HCT116 (cell line): ENCODE results near the gene FH. TPM values are rescaled to one million over a fixed set of nuclear protein-coding genes. Genes with fewer than 3 reads are reported as not detected.

ENCODE experiments used
- ATAC-seq: fragments of 200-7000 bp; cut with Tn5 transposase; 2 replicates; pipeline ENCODE4 v1.9.1; 2020; ENCODE audit warnings: mild to moderate bottlenecking, moderate library complexity
- BruUV-seq: library from RNA; stranded (reverse); fragments of 400-500 nt; replicated peaks from 2 replicates; lab custom pipeline; 2021; lab: Mats Ljungman, UMichigan
- CTCF ChIA-PET: fragments of 300-600 bp; sonication (Branson Sonifier 250); formaldehyde crosslinking; loops from one replicate; lab custom pipeline; 2021; ENCODE audit warnings: antibody characterized with exemption; lab: Charles Lee
- POLR2A ChIA-PET: fragments of 300-600, 350-600 bp; sonication (Branson Sonifier 250); formaldehyde crosslinking; loops from one replicate; lab custom pipeline; 2021; ENCODE audit warnings: antibody characterized with exemption; lab: Charles Lee
- RAD21 ChIA-PET, 2 experiments: fragments of 300-600 bp; sonication (Branson Sonifier 250); formaldehyde crosslinking; loops; one replicate each; lab custom pipeline; 2023; ENCODE audit warnings: low total read pairs in 2 of 2; ENCODE audit not compliant: uncharacterized antibody in 2 of 2, unreplicated experiment in 2 of 2, low non-redundant PET in 1 of 2; lab: Charles Lee
- DNase-seq: peaks from one replicate; pipeline ENCODE4 v3.0.0-alpha.2; 2010; ENCODE audit warnings: low read depth, low spot score
- H2AFZ ChIP-seq: fragments of 200-600 bp; shearing (Covaris generic), sonication (generic); 2 replicates; pipeline ENCODE4 v1.6.1; 2017; ENCODE audit warnings: low read depth, mixed run types, mixed read lengths, antibody characterized with exemption, low read length; ENCODE audit not compliant: poor library complexity, severe bottlenecking
- H3K27ac ChIP-seq: 2 replicates; pipeline ENCODE4 v1.5.1; 2012; ENCODE audit warnings: low read depth, low read length
- H3K27me3 ChIP-seq: fragments of 200-600 bp; sonication (generic); 2 replicates; pipeline ENCODE4 v1.6.1; 2016; ENCODE audit warnings: mixed run types, low read length, mixed read lengths; ENCODE audit not compliant: insufficient read depth
- H3K36me3 ChIP-seq, 2 experiments: fragments of 200-500 bp in 1 of 2; fragments of 200-600 bp in 1 of 2; sonication (Bioruptor generic) in 1 of 2; sonication (generic) in 1 of 2; 2 replicates each; pipeline versions ENCODE4 v1.5.1 to v1.6.1; 2014 to 2016; ENCODE audit warnings: low read length in 2 of 2, inconsistent platforms in 1 of 2, mixed read lengths in 1 of 2, mixed run types in 1 of 2; ENCODE audit not compliant: insufficient read depth in 2 of 2, control insufficient read depth in 1 of 2
- H3K4me1 ChIP-seq, 2 experiments: fragments of 200-600 bp in 1 of 2; sonication (generic) in 1 of 2; 2 replicates each; pipeline versions ENCODE4 v1.5.1 to v1.6.1; 2012 to 2017; ENCODE audit warnings: low read length in 2 of 2, inconsistent platforms in 1 of 2, mild to moderate bottlenecking in 1 of 2, mixed read lengths in 1 of 2, mixed run types in 1 of 2, moderate library complexity in 1 of 2; ENCODE audit not compliant: insufficient read depth in 2 of 2, control insufficient read depth in 1 of 2
- H3K4me2 ChIP-seq: fragments of 200-600 bp; sonication (generic); 2 replicates; pipeline ENCODE4 v1.6.1; 2017; ENCODE audit warnings: mixed run types, low read length, mixed read lengths
- H3K4me3 ChIP-seq, 2 experiments: fragments of 200-600 bp in 1 of 2; sonication (generic) in 1 of 2; replicated peaks in 1 of 2; 2 replicates each; pipeline ENCODE4 v1.5.1; 2011 to 2016; ENCODE audit warnings: low read length in 2 of 2, control low read depth in 1 of 2, low read depth in 1 of 2, mild to moderate bottlenecking in 1 of 2, mixed read lengths in 1 of 2, mixed run types in 1 of 2
- H3K79me2 ChIP-seq: fragments of 200-600 bp; sonication (generic); 2 replicates; pipeline ENCODE4 v1.6.1; 2017; ENCODE audit warnings: mild to moderate bottlenecking, mixed run types, low read length, moderate library complexity, mixed read lengths; ENCODE audit not compliant: insufficient read depth
- H3K9ac ChIP-seq: fragments of 200-600 bp; sonication (generic); 2 replicates; pipeline ENCODE4 v1.6.1; 2016; ENCODE audit warnings: low read length, mixed read lengths
- H3K9me2 ChIP-seq: fragments of 200-600 bp; sonication (generic), shearing (Covaris generic); 2 replicates; pipeline ENCODE4 v1.6.1; 2017; ENCODE audit warnings: mixed run types, mild to moderate bottlenecking, moderate library complexity; ENCODE audit not compliant: insufficient read depth
- H3K9me3 ChIP-seq, 2 experiments: fragments of 200-500 bp in 1 of 2; fragments of 200-600 bp in 1 of 2; sonication (Bioruptor generic) in 1 of 2; sonication (generic) in 1 of 2; 2 replicates each; pipeline ENCODE4 v1.6.1; 2014 to 2017; ENCODE audit warnings: low read length in 2 of 2, mixed read lengths in 2 of 2, inconsistent platforms in 1 of 2, low read depth in 1 of 2, mild to moderate bottlenecking in 1 of 2, mixed run types in 1 of 2, moderate library complexity in 1 of 2; ENCODE audit not compliant: control insufficient read depth in 1 of 2, insufficient read depth in 1 of 2
- H4K20me1 ChIP-seq: fragments of 200-600 bp; sonication (generic), shearing (Covaris generic); 2 replicates; pipeline ENCODE4 v1.6.1; 2017; ENCODE audit warnings: mixed run types, mild to moderate bottlenecking, moderate library complexity; ENCODE audit not compliant: insufficient read depth
- CTCF ChIP-seq, 3 experiments: fragments of 200-600 bp in 1 of 3; sonication (generic) in 1 of 3; IDR thresholded peaks in 2 of 3; conservative IDR thresholded peaks in 1 of 3; 2 replicates each; pipeline ENCODE4 v1.5.1; 2012 to 2017; ENCODE audit warnings: low read depth in 2 of 3, low read length in 2 of 3, antibody characterized with exemption in 1 of 3, borderline replicate concordance in 1 of 3, control low read depth in 1 of 3, mild to moderate bottlenecking in 1 of 3, mixed read lengths in 1 of 3, mixed run types in 1 of 3, moderate library complexity in 1 of 3; ENCODE audit not compliant: insufficient read depth in 1 of 3
- ELF1 ChIP-seq: IDR thresholded peaks from 2 replicates; pipeline ENCODE4 v1.6.1; 2012; ENCODE audit warnings: low read depth, borderline replicate concordance
- RAD21 ChIP-seq: IDR thresholded peaks from 2 replicates; pipeline ENCODE4 v1.6.1; 2012; ENCODE audit warnings: low read depth, mild to moderate bottlenecking
- REST ChIP-seq: IDR thresholded peaks from 2 replicates; pipeline ENCODE4 v1.6.1; 2012; ENCODE audit warnings: low read depth
- intact Hi-C: fragments of 100-400 bp; cut with micrococcal nuclease; formaldehyde crosslinking; loops from 2 replicates; pipeline ENCODE4 v1.10.0; 2022
- total RNA-seq: library from RNA; stranded (reverse); gene quantifications from one replicate; pipeline ENCODE4 v1.2.1, GENCODE V29; 2021; ENCODE audit not compliant: unreplicated experiment

The FH gene
- total RNA-seq, 1 experiment from 2014 or later = 67.7 TPM

DNA sequence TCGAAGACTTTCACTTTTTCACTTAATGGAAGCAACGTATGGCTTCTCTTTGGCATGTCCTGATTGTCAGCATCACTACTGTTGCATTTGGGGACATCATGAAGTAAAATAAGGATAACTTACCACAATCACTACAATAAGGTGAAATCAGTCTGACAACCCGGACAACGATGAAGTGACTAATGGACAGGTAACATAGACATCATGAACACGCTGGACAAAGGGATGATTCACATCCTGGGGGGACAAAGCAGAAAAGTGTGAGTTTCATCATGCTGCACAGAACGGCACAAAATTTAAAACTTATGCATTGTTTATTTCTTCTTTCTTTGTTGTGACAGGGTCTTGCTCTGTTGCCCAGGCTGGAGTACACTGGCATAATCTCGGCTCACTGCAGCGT is 53.9 kb downstream of the FH start:
- DNase-seq = no peak
- POLR2A ChIA-PET = no interaction called here
- H2AFZ ChIP-seq = no peak overlapping the region

GRCh38 chr1:241464985-241465384 is 54.6 kb downstream of the FH start:
- no peaks in the 10 kb centered on the region for H4K20me1 ChIP-seq
- H3K4me3 ChIP-seq = no peak overlapping the region
- no peak overlapping the region for H2AFZ ChIP-seq
- BruUV-seq = no TSS peak
- TF ChIP-seq REST = no peak
- TF ChIP-seq RAD21 = peak; percentile 20; the same call in 1 of the 2 replicates
- no peak overlapping the region for H3K9ac ChIP-seq
- H3K27ac ChIP-seq = no peak overlapping the region
- RAD21 ChIA-PET = no interaction called here
- ATAC-seq (no peak), DNase-seq (no peak)
- H3K9me2 ChIP-seq = no peaks in the 10 kb centered on the region
- no peaks in the 10 kb centered on the region; a peak in 1 of 4 replicates for H3K4me1 ChIP-seq
- intact Hi-C loops = no loop called here
- POLR2A ChIA-PET = no interaction called here
- H3K79me2 ChIP-seq = no peaks in the 10 kb centered on the region
- no peaks in the 10 kb centered on the region for H3K36me3 ChIP-seq
- H3K9me3 ChIP-seq = no peaks in the 10 kb centered on the region
- no peaks in the 10 kb centered on the region for H3K27me3 ChIP-seq
- CTCF ChIA-PET = no interaction called here
- no peak overlapping the region for H3K4me2 ChIP-seq

More for the DNA sequence above, 53.9 kb downstream of the FH start:
- ChIA-PET CTCF (no interaction called here), RAD21 (no interaction called here)
- TF ChIP-seq ELF1 (no peak), CTCF (IDR thresholded peaks at IDR 0.05 in 2 of 3, conservative IDR thresholded peaks at IDR 0.05 in 1 of 3; ENCODE audit: borderline replicate concordance in 1 of 3, insufficient read depth in 1 of 3, low read depth in 2 of 3, low read length in 2 of 3) (no peak)
- no peak overlapping the region for H3K4me3 ChIP-seq
- H3K36me3 ChIP-seq = no peaks in the 10 kb centered on the region
- no TSS peak for BruUV-seq
- H3K9me2 ChIP-seq = no peaks in the 10 kb centered on the region
- no peak for ATAC-seq
- no peak overlapping the region for H3K9ac ChIP-seq
- H3K27ac ChIP-seq = no peak overlapping the region
- H3K4me2 ChIP-seq = no peak overlapping the region
- H3K27me3 ChIP-seq = no peaks in the 10 kb centered on the region
- H3K79me2 ChIP-seq = no peaks in the 10 kb centered on the region
- H3K4me1 ChIP-seq = no peaks in the 10 kb centered on the region; a peak in 1 of 4 replicates
- no peaks in the 10 kb centered on the region for H4K20me1 ChIP-seq
- intact Hi-C loops = no loop called here
- no peaks in the 10 kb centered on the region for H3K9me3 ChIP-seq
